ENCODE measurements around the gene PAPSS2. TPM values are rescaled to one million over a fixed set of nuclear protein-coding genes. Genes with fewer than 3 reads are reported as not detected.

The PAPSS2 gene
- total and polyA plus RNA-seq, 2 experiments from 2014 or later, result 38.3 to 58.0 TPM

DNA sequence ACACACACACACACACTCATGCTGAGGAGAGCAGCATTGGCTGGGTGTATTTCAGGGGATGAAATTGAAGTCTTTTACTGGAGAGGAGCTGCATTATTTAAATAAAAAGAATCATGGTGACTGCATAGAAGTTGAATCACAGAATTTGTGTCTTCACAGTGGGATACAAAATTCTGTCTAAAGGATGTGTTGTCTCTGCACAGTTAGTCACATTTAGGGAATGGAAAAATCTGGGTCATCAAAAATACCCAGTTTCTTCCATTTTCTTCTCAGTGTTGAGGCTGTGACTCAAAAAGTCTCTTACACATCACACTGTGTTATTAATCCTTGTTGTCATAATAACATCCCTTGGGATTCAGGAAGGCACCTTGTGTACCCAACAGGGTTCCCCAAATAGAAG lies 10.9 kb downstream of the PAPSS2 start:
- DNase-seq (ENCODE audit: low spot score), result no peak
- TF ChIP-seq, protein P1, sequence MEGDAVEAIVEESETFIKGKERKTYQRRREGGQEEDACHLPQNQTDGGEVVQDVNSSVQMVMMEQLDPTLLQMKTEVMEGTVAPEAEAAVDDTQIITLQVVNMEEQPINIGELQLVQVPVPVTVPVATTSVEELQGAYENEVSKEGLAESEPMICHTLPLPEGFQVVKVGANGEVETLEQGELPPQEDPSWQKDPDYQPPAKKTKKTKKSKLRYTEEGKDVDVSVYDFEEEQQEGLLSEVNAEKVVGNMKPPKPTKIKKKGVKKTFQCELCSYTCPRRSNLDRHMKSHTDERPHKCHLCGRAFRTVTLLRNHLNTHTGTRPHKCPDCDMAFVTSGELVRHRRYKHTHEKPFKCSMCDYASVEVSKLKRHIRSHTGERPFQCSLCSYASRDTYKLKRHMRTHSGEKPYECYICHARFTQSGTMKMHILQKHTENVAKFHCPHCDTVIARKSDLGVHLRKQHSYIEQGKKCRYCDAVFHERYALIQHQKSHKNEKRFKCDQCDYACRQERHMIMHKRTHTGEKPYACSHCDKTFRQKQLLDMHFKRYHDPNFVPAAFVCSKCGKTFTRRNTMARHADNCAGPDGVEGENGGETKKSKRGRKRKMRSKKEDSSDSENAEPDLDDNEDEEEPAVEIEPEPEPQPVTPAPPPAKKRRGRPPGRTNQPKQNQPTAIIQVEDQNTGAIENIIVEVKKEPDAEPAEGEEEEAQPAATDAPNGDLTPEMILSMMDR (IDR thresholded peaks at IDR 0.05; ENCODE audit: poor library complexity), result no peak
- no peak for TF ChIP-seq EZH2 (IDR thresholded peaks at IDR 0.05; ENCODE audit: borderline replicate concordance)
- no peak for TF ChIP-seq EZH2phosphoT487 (IDR thresholded peaks at IDR 0.05; ENCODE audit: low read depth, severe bottlenecking, unreplicated experiment)
- Histone ChIP-seq H3K4me1 (ENCODE audit: insufficient read depth) (peaks cover 4% of the 10 kb centered on the region), H3K27ac (no peak overlapping the region), H3K4me3 (no peak overlapping the region), H3K27me3 (no peaks in the 10 kb centered on the region), H3K36me3 (replicated peaks; ENCODE audit: insufficient read depth, low read depth) (no peaks in the 10 kb centered on the region), H2AFZ (no peak overlapping the region), H3K9me3 (ENCODE audit: low read depth) (no peaks in the 10 kb centered on the region), H3K9me2 (replicated peaks; ENCODE audit: insufficient read depth) (no peaks in the 10 kb centered on the region), H3K4me2 (no peak overlapping the region), H4K20me1 (ENCODE audit: insufficient read depth, poor library complexity, severe bottlenecking) (no peaks in the 10 kb centered on the region), H3K79me2 (peaks cover 72% of the 10 kb centered on the region)

DNA sequence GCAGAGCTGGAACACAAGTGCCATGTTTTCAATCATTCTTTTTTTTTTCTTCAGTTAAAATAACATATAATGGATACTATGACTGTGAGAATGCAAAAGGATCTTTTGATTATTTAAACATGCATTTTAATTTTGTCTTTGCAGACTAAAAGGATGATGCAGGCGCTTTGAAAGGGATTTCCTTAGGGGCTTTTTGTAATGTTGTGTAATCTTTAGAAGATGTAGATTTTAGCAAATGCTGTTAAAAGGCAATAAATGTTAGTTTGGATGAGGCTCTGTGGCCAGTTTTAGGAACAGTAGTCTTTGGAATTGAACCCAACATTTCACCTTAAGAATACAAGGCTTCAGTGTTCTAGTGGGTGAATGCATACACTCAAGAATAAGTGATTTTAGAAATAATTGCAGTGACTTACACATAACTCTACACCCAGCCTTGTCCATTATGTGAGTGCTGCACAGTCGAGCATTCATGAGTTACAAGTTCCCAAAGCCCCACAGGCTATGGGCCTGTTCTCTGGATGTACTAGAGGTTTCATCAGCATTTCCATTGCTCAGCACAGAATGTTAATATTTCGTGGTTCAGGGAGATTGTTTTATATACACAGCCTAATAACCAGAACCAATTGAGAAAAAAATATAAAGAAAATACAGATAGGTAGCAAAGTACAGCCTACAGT lies 11.6 kb downstream of the PAPSS2 start:
- Histone ChIP-seq H3K27ac (no peak overlapping the region), H3K79me2 (peaks cover 71% of the 10 kb centered on the region)
- WGBS (ENCODE audit: low lambda C conversion rate, missing lambda C conversion rate), result 49% methylated on average over 3 of the region's 3 CpGs

DNA sequence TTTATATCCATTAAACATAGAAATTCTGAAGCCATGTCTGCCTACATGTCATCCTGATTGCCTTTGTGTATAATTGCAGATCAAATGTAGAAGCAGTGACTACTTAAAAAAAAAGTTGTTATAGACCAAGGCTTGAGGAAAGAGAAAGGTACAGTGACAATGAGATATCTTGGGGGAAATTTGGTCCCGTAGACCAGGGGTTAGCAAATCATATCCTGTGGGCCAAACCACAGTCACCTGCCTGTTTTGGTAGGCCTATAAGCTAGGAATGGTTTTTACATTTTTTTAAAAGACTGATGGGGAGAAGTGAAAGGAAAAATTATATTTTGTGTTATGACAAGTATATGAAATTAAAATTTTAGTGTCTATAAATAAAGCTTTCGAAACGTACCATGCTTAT lies 12.9 kb downstream of the PAPSS2 start:
- Histone ChIP-seq H3K4me1 (ENCODE audit: insufficient read depth) (no peaks in the 10 kb centered on the region), H3K36me3 (replicated peaks; ENCODE audit: insufficient read depth, low read depth) (no peaks in the 10 kb centered on the region), H3K4me3 (no peak overlapping the region), H3K79me2 (peaks cover 64% of the 10 kb centered on the region), H3K27ac (no peak overlapping the region), H2AFZ (no peak overlapping the region), H3K4me2 (no peak overlapping the region), H4K20me1 (ENCODE audit: insufficient read depth, poor library complexity, severe bottlenecking) (no peaks in the 10 kb centered on the region), H3K9me2 (replicated peaks; ENCODE audit: insufficient read depth) (no peaks in the 10 kb centered on the region), H3K9me3 (ENCODE audit: low read depth) (no peaks in the 10 kb centered on the region), H3K27me3 (no peaks in the 10 kb centered on the region)
- 95% methylated on average over 3 of the region's 3 CpGs for WGBS (ENCODE audit: low lambda C conversion rate, missing lambda C conversion rate)
- no peak for DNase-seq (ENCODE audit: low spot score)
- TF ChIP-seq EZH2phosphoT487 (IDR thresholded peaks at IDR 0.05; ENCODE audit: low read depth, severe bottlenecking, unreplicated experiment), result no peak
- TF ChIP-seq, protein P1 (IDR thresholded peaks at IDR 0.05; ENCODE audit: poor library complexity), result no peak
- TF ChIP-seq EZH2 (IDR thresholded peaks at IDR 0.05; ENCODE audit: borderline replicate concordance), result no peak

More for the DNA sequence above, 11.6 kb downstream of the PAPSS2 start:
- Histone ChIP-seq H3K27me3 (no peaks in the 10 kb centered on the region), H3K4me1 (ENCODE audit: insufficient read depth) (peaks cover 4% of the 10 kb centered on the region), H4K20me1 (ENCODE audit: insufficient read depth, poor library complexity, severe bottlenecking) (no peaks in the 10 kb centered on the region), H3K4me3 (no peak overlapping the region), H3K36me3 (replicated peaks; ENCODE audit: insufficient read depth, low read depth) (no peaks in the 10 kb centered on the region), H2AFZ (no peak overlapping the region), H3K9me2 (replicated peaks; ENCODE audit: insufficient read depth) (no peaks in the 10 kb centered on the region), H3K4me2 (no peak overlapping the region), H3K9me3 (ENCODE audit: low read depth) (no peaks in the 10 kb centered on the region)
- TF ChIP-seq, protein P1 (IDR thresholded peaks at IDR 0.05; ENCODE audit: poor library complexity), result no peak
- TF ChIP-seq EZH2phosphoT487 (IDR thresholded peaks at IDR 0.05; ENCODE audit: low read depth, severe bottlenecking, unreplicated experiment), result no peak
- TF ChIP-seq EZH2 (IDR thresholded peaks at IDR 0.05; ENCODE audit: borderline replicate concordance), result no peak
- DNase-seq (ENCODE audit: low spot score), result no peak
